Natural killer cell (primary cell): ENCODE data around the gene C2orf68. TPM values are rescaled to one million over a fixed set of nuclear protein-coding genes. Genes with fewer than 3 reads are reported as not detected.

Source experiments
- ATAC-seq, 3 donors: fragments of 150-1000 bp in 2 of 3; fragments of 200-7000 bp in 1 of 3; cut with Tn5 transposase; 1 replicate in 1 of 3; 2 replicates in 2 of 3; pipeline ENCODE4 v1.10.0; 2021; ENCODE audit warnings: mild to moderate bottlenecking in 2 of 3, moderate library complexity in 2 of 3
- DNase-seq, 2 donors: peaks; one replicate each; pipeline versions ENCODE4 v3.0.0 to v3.0.0-alpha.2; 2013 to 2021; ENCODE audit warnings: mixed read lengths in 1 of 2
- H3K27ac ChIP-seq: one replicate; pipeline ENCODE4 v1.5.1; 2013; ENCODE audit warnings: mild to moderate bottlenecking, low read length
- H3K27me3 ChIP-seq: one replicate; pipeline ENCODE4 v1.6.1; 2013; ENCODE audit warnings: low read length; ENCODE audit not compliant: control insufficient read depth, insufficient read depth
- H3K36me3 ChIP-seq: one replicate; pipeline ENCODE4 v1.6.1; 2013; ENCODE audit warnings: low read length; ENCODE audit not compliant: control insufficient read depth, insufficient read depth
- H3K4me1 ChIP-seq: one replicate; pipeline ENCODE4 v1.6.1; 2013; ENCODE audit warnings: low read length; ENCODE audit not compliant: control insufficient read depth, insufficient read depth
- H3K4me3 ChIP-seq: one replicate; pipeline ENCODE4 v1.5.1; 2013; ENCODE audit warnings: low read length
- H3K9me3 ChIP-seq: one replicate; pipeline ENCODE4 v1.6.1; 2013; ENCODE audit warnings: low read length; ENCODE audit not compliant: control insufficient read depth, insufficient read depth
- H3K27ac Mint-ChIP-seq, 2 donors: one replicate each; pipeline ENCODE4 v1.8.0; 2022; ENCODE audit warnings: mild to moderate bottlenecking in 2 of 2, mixed read lengths in 2 of 2, moderate library complexity in 1 of 2
- H3K27me3 Mint-ChIP-seq, 2 donors: one replicate each; pipeline ENCODE4 v1.8.0; 2022; ENCODE audit warnings: low read depth in 2 of 2, mixed read lengths in 2 of 2
- H3K36me3 Mint-ChIP-seq: one replicate; pipeline ENCODE4 v1.8.0; 2022; ENCODE audit warnings: mixed read lengths
- H3K4me1 Mint-ChIP-seq, 2 donors: one replicate each; pipeline ENCODE4 v1.8.0; 2022; ENCODE audit warnings: mixed read lengths in 2 of 2
- H3K4me3 Mint-ChIP-seq: one replicate; pipeline ENCODE4 v1.8.0; 2022; ENCODE audit warnings: mild to moderate bottlenecking, moderate library complexity, mixed read lengths
- H3K9me3 Mint-ChIP-seq, 2 donors: one replicate each; pipeline ENCODE4 v1.8.0; 2022; ENCODE audit warnings: mixed read lengths in 2 of 2
- CTCF ChIP-seq: fragments of 200-600 bp; IDR thresholded peaks from one replicate; pipeline ENCODE4 v1.8.0; 2022; ENCODE audit warnings: antibody characterized with exemption
- WGBS: methylation state at CpG from one replicate; pipeline ENCODE4 v1.1.7; 2013; ENCODE audit warnings: missing lambda C conversion rate; ENCODE audit not compliant: insufficient coverage; 5-methylcytosine and 5-hydroxymethylcytosine counted together
- intact Hi-C: fragments of 100-400 bp; cut with micrococcal nuclease; formaldehyde crosslinking; loops from one replicate; pipeline ENCODE4 v1.14.2; 2022
- total RNA-seq, 4 donors: library from RNA; stranded (reverse); fragments of 120-200 nt in 1 of 4; gene quantifications; one replicate each; pipeline versions ENCODE4 v1.2.3 to v1.2.4, GENCODE V29; 2013 to 2022

Gene C2orf68
- total RNA-seq, 3 donors from 2014 or later (not counting 1 experiment from before 2014, with no cell fraction given): 36.4 to 60.8 (median 48.4) TPM

GRCh38 chr2:85602476-85603234, 9.2 kb downstream of the C2orf68 start, which contains the start of gene TMEM150A:
TMEM150A (minus strand) TSS chr2:85602698; CDS start chr2:85601948, 750 bp downstream.
- ATAC-seq: peak; percentile 97 to 99 (median 97)
- Histone ChIP-seq H3K4me1 (peaks cover 24% of the 10 kb centered on the region), H3K27ac (peak within 1 kb of the TSS; percentile 32), H3K36me3 (peaks cover 10% of the 10 kb centered on the region), H3K27me3 (no peaks in the 10 kb centered on the region), H3K4me3 (peak within 1 kb of the TSS; percentile 83), H3K9me3 (no peaks in the 10 kb centered on the region)
- H3K27me3 Mint-ChIP-seq: no peaks in the 10 kb centered on the region
- peak within 1 kb of the TSS; percentile 90 for H3K4me3 Mint-ChIP-seq
- peak; percentile 82 to 89 for DNase-seq
- no peaks in the 10 kb centered on the region for H3K9me3 Mint-ChIP-seq
- intact Hi-C loops: loop anchor here (1.0 to 5.0 kb wide), 2 partner anchors 10 to 40 kb away; partner anchors contain the start of genes C2orf68 and GGCX
- H3K36me3 Mint-ChIP-seq: no peaks in the 10 kb centered on the region
- H3K4me1 Mint-ChIP-seq: peaks cover 16% of the 10 kb centered on the region in 2 donors
- under 1% methylated on average over 73 of the region's 73 CpGs for WGBS
- H3K27ac Mint-ChIP-seq: peak within 1 kb of the TSS; percentile 74 to 81
- peak; percentile 40 for TF ChIP-seq CTCF

GRCh38 chr2:85601771-85602475, 9.9 kb downstream of the C2orf68 start:
- 10% methylated on average over 36 of the region's 36 CpGs for WGBS
- H3K36me3 Mint-ChIP-seq: no peaks in the 10 kb centered on the region
- Histone ChIP-seq H3K9me3 (no peaks in the 10 kb centered on the region), H3K4me3 (peak overlapping the region; percentile 39), H3K27ac (peak overlapping the region; percentile 32), H3K27me3 (no peaks in the 10 kb centered on the region), H3K4me1 (peaks cover 25% of the 10 kb centered on the region), H3K36me3 (peaks cover 16% of the 10 kb centered on the region)
- ATAC-seq (peak; percentile 19 to 35 (median 21)), DNase-seq (no peak)
- peak overlapping the region; percentile 86 for H3K4me3 Mint-ChIP-seq
- intact Hi-C loops: loop anchor here (1.0 to 5.0 kb wide), 2 partner anchors 10 to 40 kb away; partner anchors contain the start of genes C2orf68 and GGCX
- TF ChIP-seq CTCF: no peak
- H3K27me3 Mint-ChIP-seq: no peaks in the 10 kb centered on the region
- H3K4me1 Mint-ChIP-seq: peaks cover 14 to 20% of the 10 kb centered on the region in 2 donors
- H3K9me3 Mint-ChIP-seq: no peaks in the 10 kb centered on the region
- H3K27ac Mint-ChIP-seq: peak overlapping the region in 1 of 2 donors; percentile 81

GRCh38 chr2:85600951-85601770, 10.7 kb downstream of the C2orf68 start:
- DNase-seq (no peak), ATAC-seq (no peak)
- Mint-ChIP-seq H3K27ac (peak overlapping the region in 1 of 2 donors; percentile 81), H3K27me3 (no peaks in the 10 kb centered on the region), H3K9me3 (no peaks in the 10 kb centered on the region), H3K4me3 (peak overlapping the region; percentile 86), H3K36me3 (no peaks in the 10 kb centered on the region), H3K4me1 (peaks cover 20 to 27% of the 10 kb centered on the region in 2 donors)
- Histone ChIP-seq H3K9me3 (no peaks in the 10 kb centered on the region), H3K4me1 (peaks cover 33% of the 10 kb centered on the region), H3K4me3 (no peak overlapping the region), H3K27me3 (no peaks in the 10 kb centered on the region), H3K36me3 (peaks cover 18% of the 10 kb centered on the region), H3K27ac (no peak overlapping the region)
- TF ChIP-seq CTCF: no peak
- WGBS: 91% methylated on average over 6 of the region's 6 CpGs
- intact Hi-C loops: loop anchor here (5.0 kb wide), 1 partner anchor 39 kb away; the partner anchor contains the start of gene GGCX
